ENCODE data around the gene TDRD12.

GRCh38 chr19:32817569-32818476, 98.3 kb downstream of the TDRD12 start:
- TF ChIP-seq NR2F2 (IDR thresholded peaks at IDR 0.05) (no peak), CTCF (IDR thresholded peaks at IDR 0.05; ENCODE audit: low read depth, low read length, missing input control) (no peak)
- TF ChIP-seq, protein P1, sequence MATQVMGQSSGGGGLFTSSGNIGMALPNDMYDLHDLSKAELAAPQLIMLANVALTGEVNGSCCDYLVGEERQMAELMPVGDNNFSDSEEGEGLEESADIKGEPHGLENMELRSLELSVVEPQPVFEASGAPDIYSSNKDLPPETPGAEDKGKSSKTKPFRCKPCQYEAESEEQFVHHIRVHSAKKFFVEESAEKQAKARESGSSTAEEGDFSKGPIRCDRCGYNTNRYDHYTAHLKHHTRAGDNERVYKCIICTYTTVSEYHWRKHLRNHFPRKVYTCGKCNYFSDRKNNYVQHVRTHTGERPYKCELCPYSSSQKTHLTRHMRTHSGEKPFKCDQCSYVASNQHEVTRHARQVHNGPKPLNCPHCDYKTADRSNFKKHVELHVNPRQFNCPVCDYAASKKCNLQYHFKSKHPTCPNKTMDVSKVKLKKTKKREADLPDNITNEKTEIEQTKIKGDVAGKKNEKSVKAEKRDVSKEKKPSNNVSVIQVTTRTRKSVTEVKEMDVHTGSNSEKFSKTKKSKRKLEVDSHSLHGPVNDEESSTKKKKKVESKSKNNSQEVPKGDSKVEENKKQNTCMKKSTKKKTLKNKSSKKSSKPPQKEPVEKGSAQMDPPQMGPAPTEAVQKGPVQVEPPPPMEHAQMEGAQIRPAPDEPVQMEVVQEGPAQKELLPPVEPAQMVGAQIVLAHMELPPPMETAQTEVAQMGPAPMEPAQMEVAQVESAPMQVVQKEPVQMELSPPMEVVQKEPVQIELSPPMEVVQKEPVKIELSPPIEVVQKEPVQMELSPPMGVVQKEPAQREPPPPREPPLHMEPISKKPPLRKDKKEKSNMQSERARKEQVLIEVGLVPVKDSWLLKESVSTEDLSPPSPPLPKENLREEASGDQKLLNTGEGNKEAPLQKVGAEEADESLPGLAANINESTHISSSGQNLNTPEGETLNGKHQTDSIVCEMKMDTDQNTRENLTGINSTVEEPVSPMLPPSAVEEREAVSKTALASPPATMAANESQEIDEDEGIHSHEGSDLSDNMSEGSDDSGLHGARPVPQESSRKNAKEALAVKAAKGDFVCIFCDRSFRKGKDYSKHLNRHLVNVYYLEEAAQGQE (IDR thresholded peaks at IDR 0.05) = no peak

Measured in liver (tissue), 3 donors.